Keratinocyte (primary cell): ENCODE measurements around the gene SSBP2. TPM values are rescaled to one million over a fixed set of nuclear protein-coding genes. Genes with fewer than 3 reads are reported as not detected.
A peak's percentile ranks its signal among the peaks of the same experiment; 100 is the strongest.

Experiments
- DNase-seq: peaks from one replicate; pipeline ENCODE4 v3.0.0-alpha.2; 2011; ENCODE audit warnings: low read depth, missing footprints, low spot score
- FAIRE-seq: peaks from 2 replicates; lab custom pipeline; 2011; peaks lifted over from hg19 to GRCh38; lab: Jason Lieb, UNC
- H2AFZ ChIP-seq: 2 replicates; pipeline ENCODE4 v1.6.0; 2012; ENCODE audit warnings: low read length, control low read depth, inconsistent platforms; ENCODE audit not compliant: control insufficient read depth
- H3K27ac ChIP-seq: 2 replicates; pipeline ENCODE4 v1.5.1; 2011; ENCODE audit warnings: low read length; ENCODE audit not compliant: control insufficient read depth, insufficient read depth
- H3K27me3 ChIP-seq: 3 replicates; pipeline ENCODE4 v1.6.0; 2011; ENCODE audit warnings: low read length; ENCODE audit not compliant: control insufficient read depth, insufficient read depth; ENCODE audit errors: extremely low read depth
- H3K36me3 ChIP-seq, 2 experiments: 2 replicates in 1 of 2; 3 replicates in 1 of 2; pipeline ENCODE4 v1.5.1; 2011; ENCODE audit warnings: low read length in 2 of 2, mild to moderate bottlenecking in 1 of 2; ENCODE audit not compliant: control insufficient read depth in 2 of 2, insufficient read depth in 2 of 2; ENCODE audit errors: extremely low read depth in 1 of 2
- H3K4me1 ChIP-seq: 3 replicates; pipeline ENCODE4 v1.5.1; 2011; ENCODE audit warnings: low read length; ENCODE audit not compliant: control insufficient read depth, insufficient read depth; ENCODE audit errors: extremely low read depth
- H3K4me2 ChIP-seq: 3 replicates; pipeline ENCODE4 v1.6.0; 2011; ENCODE audit warnings: low read depth, low read length; ENCODE audit not compliant: control insufficient read depth, insufficient read depth; ENCODE audit errors: extremely low read depth
- H3K4me3 ChIP-seq, 3 experiments: fragments of 200-600 bp in 1 of 3; sonication (generic) in 1 of 3; 2 replicates in 2 of 3; 3 replicates in 1 of 3; pipeline ENCODE4 v1.5.1; 2011 to 2016; ENCODE audit warnings: low read length in 3 of 3, mild to moderate bottlenecking in 3 of 3, control low read depth in 2 of 3, inconsistent platforms in 1 of 3, low read depth in 1 of 3, mixed read lengths in 1 of 3, mixed run types in 1 of 3, moderate library complexity in 1 of 3; ENCODE audit not compliant: control insufficient read depth in 2 of 3, insufficient read depth in 2 of 3; ENCODE audit errors: extremely low read depth in 1 of 3
- H3K79me2 ChIP-seq: 2 replicates; pipeline ENCODE4 v1.6.0; 2012; ENCODE audit warnings: low read length; ENCODE audit not compliant: control insufficient read depth, insufficient read depth
- H3K9ac ChIP-seq: 3 replicates; pipeline ENCODE4 v1.6.0; 2011; ENCODE audit warnings: low read length; ENCODE audit not compliant: control insufficient read depth, insufficient read depth; ENCODE audit errors: extremely low read depth
- H3K9me1 ChIP-seq: 3 replicates; pipeline ENCODE4 v1.6.0; 2011; ENCODE audit warnings: low read length; ENCODE audit not compliant: control insufficient read depth, insufficient read depth; ENCODE audit errors: extremely low read depth
- H3K9me3 ChIP-seq: 2 replicates; pipeline ENCODE4 v1.5.1; 2012; ENCODE audit warnings: low read depth, low read length; ENCODE audit not compliant: control insufficient read depth
- H4K20me1 ChIP-seq: 3 replicates; pipeline ENCODE4 v1.6.0; 2011; ENCODE audit warnings: low read length; ENCODE audit not compliant: control insufficient read depth, insufficient read depth; ENCODE audit errors: extremely low read depth
- CTCF ChIP-seq, 3 experiments: IDR thresholded peaks in 1 of 3; conservative IDR thresholded peaks in 1 of 3; optimal IDR thresholded peaks in 1 of 3; 2 replicates in 2 of 3; 3 replicates in 1 of 3; pipeline versions ENCODE3 to v1.5.1; 2011; ENCODE audit warnings: low read length in 3 of 3, mild to moderate bottlenecking in 3 of 3, moderate library complexity in 2 of 3, control low read depth in 1 of 3, inconsistent platforms in 1 of 3; ENCODE audit not compliant: insufficient read depth in 2 of 3; ENCODE audit errors: extremely low read depth in 1 of 3
- EZH2 ChIP-seq: IDR thresholded peaks from one replicate; pipeline ENCODE4 v1.6.1; 2012; ENCODE audit warnings: inconsistent platforms, mild to moderate bottlenecking, low read length, moderate library complexity
- dilution Hi-C: fragments of 300-500 bp; cut with MboI; formaldehyde crosslinking; loops from one replicate; pipeline ENCODE4 v1.7.0; 2020; ENCODE audit warnings: low sequenced_read_pairs; ENCODE audit not compliant: extremely low pct_ligation_motif_present
- polyA plus RNA-seq, 5 experiments: library from polyadenylated mRNA; depleted of rRNA in 3 of 5; stranded (reverse) in 3 of 5; stranded (forward) in 1 of 5; unstranded in 1 of 5; fragments of >200 nt; gene quantifications; 1 replicate in 1 of 5; 2 replicates in 3 of 5; 3 replicates in 1 of 5; pipeline versions ENCODE4 v1.2.1 to v1.2.3, GENCODE V29; 2011 to 2012; ENCODE audit warnings: missing spikeins in 2 of 5, low read depth in 1 of 5, low replicate concordance in 1 of 5

The SSBP2 gene
- polyA plus RNA-seq, 1 donor (not counting 4 experiments of a cell fraction or from before 2014, with no cell fraction given), result 14.6 TPM

DNA sequence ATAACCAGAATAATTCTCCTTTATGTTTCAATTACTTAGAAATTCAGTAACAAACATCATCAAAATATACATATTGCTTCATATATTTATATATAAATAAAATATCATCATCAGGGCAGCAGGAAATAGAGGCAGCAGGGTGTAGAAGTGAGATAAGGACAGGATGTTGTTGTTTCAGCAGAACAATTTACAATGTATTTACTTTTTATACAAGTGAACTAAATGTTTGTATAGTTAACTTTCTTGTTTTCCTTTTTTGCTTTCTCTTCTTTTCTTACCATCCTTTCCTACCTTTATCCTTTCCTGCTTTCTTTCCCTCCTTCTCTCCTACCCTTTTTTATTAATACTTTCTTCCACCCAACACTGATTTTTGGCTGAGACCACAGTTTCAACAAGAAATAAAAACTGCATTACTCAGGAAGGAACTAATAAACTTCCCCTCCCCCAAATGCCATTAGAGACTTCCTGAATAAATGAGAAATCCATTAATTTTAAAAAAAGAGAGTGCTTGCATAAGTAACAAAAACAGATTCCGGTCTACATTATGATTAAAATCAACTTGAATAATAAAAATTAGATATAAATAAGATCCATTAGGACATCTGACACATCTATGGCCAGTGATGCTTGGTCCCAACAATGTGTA lies 197.2 kb downstream of the SSBP2 start:
- H3K36me3 ChIP-seq, result no peaks in the 10 kb centered on the region
- H3K9me1 ChIP-seq, result no peaks in the 10 kb centered on the region
- H3K9me3 ChIP-seq, result no peaks in the 10 kb centered on the region
- dilution Hi-C loops, result no loop called here
- no peaks in the 10 kb centered on the region for H3K79me2 ChIP-seq
- no peak overlapping the region for H3K9ac ChIP-seq
- no peaks in the 10 kb centered on the region for H4K20me1 ChIP-seq
- FAIRE-seq, result no peak
- H3K4me1 ChIP-seq, result no peaks in the 10 kb centered on the region
- H3K27me3 ChIP-seq, result no peaks in the 10 kb centered on the region
- no peak overlapping the region for H3K4me2 ChIP-seq
- no peak for DNase-seq
- no peak overlapping the region for H3K4me3 ChIP-seq
- H3K27ac ChIP-seq, result no peak overlapping the region
- TF ChIP-seq CTCF (optimal IDR thresholded peaks at IDR 0.05 in 1 of 3, IDR thresholded peaks at IDR 0.05 in 1 of 3, conservative IDR thresholded peaks at IDR 0.05 in 1 of 3; ENCODE audit: extremely low read depth in 1 of 3, insufficient read depth in 2 of 3, low read length in 3 of 3) (no peak), EZH2 (no peak)
- H2AFZ ChIP-seq, result peak overlapping the region; percentile 8

DNA sequence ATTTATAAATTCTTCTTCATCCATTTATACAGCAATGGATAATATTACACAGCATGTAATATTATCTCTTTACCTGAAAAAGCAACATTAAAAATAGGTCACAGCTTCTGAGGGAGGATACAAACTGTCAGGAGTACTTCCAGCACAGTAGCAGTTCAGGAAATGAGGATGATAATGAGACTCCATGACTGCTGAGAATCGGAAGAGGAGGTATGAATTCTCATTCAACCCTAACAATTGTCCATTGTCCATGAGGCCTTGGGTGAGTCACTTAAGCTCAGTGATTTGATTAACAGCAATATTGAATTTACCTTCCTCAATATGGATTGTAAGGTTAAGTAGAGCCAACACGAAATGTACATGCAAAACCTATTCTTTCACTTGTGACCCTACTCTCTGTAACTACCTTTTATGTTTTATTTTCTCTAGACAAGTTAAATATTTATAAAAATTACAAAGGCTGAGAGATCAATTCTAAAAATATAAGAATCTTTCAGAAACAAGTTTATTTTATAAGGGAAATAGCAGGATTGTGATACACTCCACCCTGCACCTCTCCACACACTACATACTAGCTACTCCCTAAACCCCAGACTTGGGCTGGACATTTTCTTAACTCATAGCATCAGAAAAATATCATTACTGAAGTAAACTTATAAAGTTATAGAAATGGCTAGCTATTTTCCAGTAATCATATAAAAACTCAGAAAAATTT lies 197.9 kb downstream of the SSBP2 start:
- DNase-seq (no peak), FAIRE-seq (peak; percentile 67)
- H2AFZ ChIP-seq, result no peak overlapping the region
- H3K36me3 ChIP-seq, result no peaks in the 10 kb centered on the region
- H3K9me3 ChIP-seq, result no peaks in the 10 kb centered on the region
- no peak overlapping the region for H3K9ac ChIP-seq
- TF ChIP-seq EZH2, result no peak
- TF ChIP-seq CTCF (optimal IDR thresholded peaks at IDR 0.05 in 1 of 3, IDR thresholded peaks at IDR 0.05 in 1 of 3, conservative IDR thresholded peaks at IDR 0.05 in 1 of 3; ENCODE audit: extremely low read depth in 1 of 3, insufficient read depth in 2 of 3, low read length in 3 of 3), result no peak
- H3K4me1 ChIP-seq, result no peaks in the 10 kb centered on the region
- no peaks in the 10 kb centered on the region for H3K9me1 ChIP-seq
- H3K27me3 ChIP-seq, result no peaks in the 10 kb centered on the region
- no peak overlapping the region for H3K4me2 ChIP-seq
- H3K79me2 ChIP-seq, result no peaks in the 10 kb centered on the region
- H4K20me1 ChIP-seq, result no peaks in the 10 kb centered on the region
- H3K4me3 ChIP-seq, result no peak overlapping the region
- dilution Hi-C loops, result no loop called here
- H3K27ac ChIP-seq, result no peak overlapping the region
